ENCODE data around the gene WNT3A.
"Not testable (repeated sequence)": the region's sequence is repeated elsewhere in the genome, so short reads cannot be mapped to it uniquely, and the experiment has no call there.

WNT3A gene

GRCh38 chr1:227972843-227973374 lies 33.9 kb upstream of the WNT3A start:
- CTCF ChIA-PET; DNase-seq (ENCODE audit: low read depth, low spot score); POLR2A ChIA-PET; H3K4me3 ChIP-seq (ENCODE audit: low read depth, low read length): not testable (repeated sequence)

- POLR2A ChIA-PET, result not testable (repeated sequence)
Observed at GRCh38 chr1:227973724-227974288, 33.0 kb upstream of the WNT3A start.

GRCh38 chr1:227975583-227976283 lies 31.1 kb upstream of the WNT3A start:
- DNase-seq (ENCODE audit: low read depth, low spot score); CTCF ChIA-PET; POLR2A ChIA-PET; H3K4me3 ChIP-seq (ENCODE audit: low read depth, low read length): not testable (repeated sequence)

More at GRCh38 chr1:227973724-227974288, 33.0 kb upstream of the WNT3A start:
- DNase-seq (ENCODE audit: low read depth, low spot score); CTCF ChIA-PET; H3K4me3 ChIP-seq (ENCODE audit: low read depth, low read length): not testable (repeated sequence)

GRCh38 chr1:227987181-227987580 lies 19.6 kb upstream of the WNT3A start:
- CTCF ChIA-PET, result interaction anchor here (0.9 to 1.5 kb wide), 2 partner anchors 10 to 34 kb away, joined by 4 read pairs; no protein-coding TSS in a partner anchor
- no peak overlapping the region for H3K4me3 ChIP-seq (ENCODE audit: low read depth, low read length)
- no peak for TF ChIP-seq CTCF (IDR thresholded peaks at IDR 0.05; ENCODE audit: insufficient read depth, low read length, missing control alignments)
- POLR2A ChIA-PET, result no interaction called here
- DNase-seq (ENCODE audit: low read depth, low spot score), result no peak

GRCh38 chr1:227994632-227995300 lies 12.0 kb upstream of the WNT3A start:
- DNase-seq (ENCODE audit: low read depth, low spot score), result no peak
- TF ChIP-seq CTCF (IDR thresholded peaks at IDR 0.05; ENCODE audit: insufficient read depth, low read length, missing control alignments), result no peak
- ChIA-PET CTCF (no interaction called here), POLR2A (no interaction called here)
- H3K4me3 ChIP-seq (ENCODE audit: low read depth, low read length), result no peak overlapping the region

GRCh38 chr1:227996187-227996950 lies 10.4 kb upstream of the WNT3A start:
- ChIA-PET POLR2A (no interaction called here), CTCF (interaction anchor here (1.2 to 2.0 kb wide), 3 partner anchors 10 to 233 kb away, joined by 3 to 4 read pairs (median 4); partner anchors contain the start of gene WNT3A)
- DNase-seq (ENCODE audit: low read depth, low spot score), result no peak

More at GRCh38 chr1:227996187-227996950, 10.4 kb upstream of the WNT3A start:
- H3K4me3 ChIP-seq (ENCODE audit: low read depth, low read length), result no peak overlapping the region
- no peak for TF ChIP-seq CTCF (IDR thresholded peaks at IDR 0.05; ENCODE audit: insufficient read depth, low read length, missing control alignments)

Measured in AG04449 (cell line).